Activated CD4-positive, alpha-beta memory T cell treated with anti-CD3 and anti-CD28 coated beads, Interleukin-2, amount 10 ng/mL, durations not matched to agents 7 days and 5 days (primary cell): ENCODE results near the gene OSBPL5. TPM values are rescaled to one million over a fixed set of nuclear protein-coding genes. Genes with fewer than 3 reads are reported as not detected.
"Not testable (repeated sequence)": the region's sequence is repeated elsewhere in the genome, so short reads cannot be mapped to it uniquely, and the experiment has no call there.

ENCODE experiments used
- CTCF ChIA-PET: fragments of 350-600 bp; sonication (Branson Sonifier 250); formaldehyde crosslinking; loops from one replicate; lab custom pipeline; 2021; ENCODE audit warnings: antibody characterized with exemption, inconsistent platforms; lab: Charles Lee
- POLR2A ChIA-PET: fragments of 350-600 bp; sonication (Branson Sonifier 250); formaldehyde crosslinking; loops from one replicate; lab custom pipeline; 2021; ENCODE audit warnings: antibody characterized with exemption; lab: Charles Lee
- DNase-seq: peaks from one replicate; pipeline ENCODE4 v3.0.0-alpha.2; 2020
- H3K27ac Mint-ChIP-seq: one replicate; pipeline ENCODE4 v1.8.0; 2021; ENCODE audit warnings: mild to moderate bottlenecking, mixed read lengths
- H3K27me3 Mint-ChIP-seq: one replicate; pipeline ENCODE4 v1.8.0; 2021; ENCODE audit warnings: mixed read lengths
- H3K36me3 Mint-ChIP-seq: one replicate; pipeline ENCODE4 v1.8.0; 2021; ENCODE audit warnings: low read depth, mixed read lengths
- H3K4me1 Mint-ChIP-seq: one replicate; pipeline ENCODE4 v1.8.0; 2021; ENCODE audit warnings: mixed read lengths
- H3K4me3 Mint-ChIP-seq: one replicate; pipeline ENCODE4 v1.8.0; 2021; ENCODE audit warnings: mild to moderate bottlenecking, mixed read lengths
- H3K9me3 Mint-ChIP-seq: one replicate; pipeline ENCODE4 v1.8.0; 2021; ENCODE audit warnings: mixed read lengths
- total RNA-seq, 2 experiments: library from RNA; stranded (reverse); gene quantifications; one replicate each; pipeline ENCODE4 v1.2.3, GENCODE V29; 2021

OSBPL5 gene
- total RNA-seq, 2 experiments from 2014 or later = 1.6 to 1.7 TPM

- ChIA-PET POLR2A (no interaction called here), CTCF (no interaction called here)
- Mint-ChIP-seq H3K27me3 (peaks cover 14% of the 10 kb centered on the region), H3K4me3 (no peak overlapping the region), H3K36me3 (no peaks in the 10 kb centered on the region), H3K4me1 (no peaks in the 10 kb centered on the region), H3K9me3 (no peaks in the 10 kb centered on the region), H3K27ac (no peak overlapping the region)
- no peak for DNase-seq
Measured at GRCh38 chr11:3073029-3073435, 92.1 kb downstream of the OSBPL5 start.

GRCh38 chr11:3069425-3069824, 95.7 kb downstream of the OSBPL5 start:
- H3K4me3 Mint-ChIP-seq = no peak overlapping the region
- no peak for DNase-seq
- H3K9me3 Mint-ChIP-seq = no peaks in the 10 kb centered on the region
- H3K27ac Mint-ChIP-seq = no peak overlapping the region
- no peaks in the 10 kb centered on the region for H3K4me1 Mint-ChIP-seq
- CTCF ChIA-PET = no interaction called here
- POLR2A ChIA-PET = no interaction called here
- no peaks in the 10 kb centered on the region for H3K36me3 Mint-ChIP-seq
- peaks cover 30% of the 10 kb centered on the region for H3K27me3 Mint-ChIP-seq

GRCh38 chr11:3066308-3066707, 98.8 kb downstream of the OSBPL5 start:
- CTCF ChIA-PET = not testable (repeated sequence)

GRCh38 chr11:3064709-3065108, 100.4 kb downstream of the OSBPL5 start:
- CTCF ChIA-PET = interaction anchor here (0.9 to 1.0 kb wide), 2 partner anchors 27 kb away, joined by 3 read pairs; no protein-coding TSS in a partner anchor
- H3K36me3 Mint-ChIP-seq, H3K4me3 Mint-ChIP-seq, POLR2A ChIA-PET, DNase-seq, H3K27ac Mint-ChIP-seq, H3K4me1 Mint-ChIP-seq, H3K9me3 Mint-ChIP-seq: not testable (repeated sequence)
- H3K27me3 Mint-ChIP-seq = peaks cover 36% of the 10 kb centered on the region

More at GRCh38 chr11:3066308-3066707, 98.8 kb downstream of the OSBPL5 start:
- POLR2A ChIA-PET, H3K9me3 Mint-ChIP-seq, H3K27ac Mint-ChIP-seq, H3K36me3 Mint-ChIP-seq, H3K4me1 Mint-ChIP-seq, DNase-seq, H3K4me3 Mint-ChIP-seq: not testable (repeated sequence)
- peaks cover 38% of the 10 kb centered on the region for H3K27me3 Mint-ChIP-seq

- CTCF ChIA-PET = interaction anchor here (1.6 kb wide), 1 partner anchor 28 kb away, joined by 4 read pairs; no protein-coding TSS in a partner anchor
- POLR2A ChIA-PET = not testable (repeated sequence)
Measured at GRCh38 chr11:3063876-3064275, 101.2 kb downstream of the OSBPL5 start.

GRCh38 chr11:3063432-3063831, 101.7 kb downstream of the OSBPL5 start:
- POLR2A ChIA-PET, H3K4me3 Mint-ChIP-seq, H3K4me1 Mint-ChIP-seq, H3K9me3 Mint-ChIP-seq, H3K27ac Mint-ChIP-seq, DNase-seq, H3K36me3 Mint-ChIP-seq: not testable (repeated sequence)
- peaks cover 34% of the 10 kb centered on the region for H3K27me3 Mint-ChIP-seq
- CTCF ChIA-PET = interaction anchor here (1.6 kb wide), 1 partner anchor 28 kb away, joined by 4 read pairs; no protein-coding TSS in a partner anchor

More at GRCh38 chr11:3063876-3064275, 101.2 kb downstream of the OSBPL5 start:
- not testable (repeated sequence) for H3K4me3 Mint-ChIP-seq, H3K4me1 Mint-ChIP-seq, DNase-seq, H3K9me3 Mint-ChIP-seq, H3K27ac Mint-ChIP-seq, H3K36me3 Mint-ChIP-seq
- peaks cover 34% of the 10 kb centered on the region for H3K27me3 Mint-ChIP-seq

GRCh38 chr11:3060436-3061025, 104.6 kb downstream of the OSBPL5 start:
- DNase-seq = no peak
- peaks cover 22% of the 10 kb centered on the region for H3K27me3 Mint-ChIP-seq
- no peak overlapping the region for H3K4me3 Mint-ChIP-seq
- H3K4me1 Mint-ChIP-seq = peaks cover 21% of the 10 kb centered on the region
- no peaks in the 10 kb centered on the region for H3K9me3 Mint-ChIP-seq
- no peak overlapping the region for H3K27ac Mint-ChIP-seq
- H3K36me3 Mint-ChIP-seq = peaks cover 10% of the 10 kb centered on the region
- ChIA-PET POLR2A (no interaction called here), CTCF (interaction anchor here (0.7 kb wide), 1 partner anchor 31 kb away, joined by 3 read pairs; no protein-coding TSS in a partner anchor)

GRCh38 chr11:3058753-3059664, 106.1 kb downstream of the OSBPL5 start:
- POLR2A ChIA-PET = interaction anchor here (0.9 kb wide), 1 partner anchor 10 kb away, joined by 4 read pairs; no protein-coding TSS in a partner anchor
- H3K27me3 Mint-ChIP-seq = peaks cover 12% of the 10 kb centered on the region
- no peak for DNase-seq
- no peaks in the 10 kb centered on the region for H3K9me3 Mint-ChIP-seq
- CTCF ChIA-PET = interaction anchor here (0.8 to 3.0 kb wide), 3 partner anchors 22 to 34 kb away, joined by 3 to 14 read pairs (median 3); no protein-coding TSS in a partner anchor
- peak overlapping the region; percentile 44 for H3K4me3 Mint-ChIP-seq
- peaks cover 23% of the 10 kb centered on the region for H3K36me3 Mint-ChIP-seq
- H3K27ac Mint-ChIP-seq = no peak overlapping the region
- H3K4me1 Mint-ChIP-seq = peaks cover 34% of the 10 kb centered on the region

- Mint-ChIP-seq H3K27me3 (peaks cover 4% of the 10 kb centered on the region), H3K9me3 (no peaks in the 10 kb centered on the region), H3K36me3 (peaks cover 34% of the 10 kb centered on the region), H3K27ac (peak within 1 kb of the TSS; percentile 83), H3K4me1 (peaks cover 47% of the 10 kb centered on the region), H3K4me3 (peak within 1 kb of the TSS; percentile 81)
- POLR2A ChIA-PET = interaction anchor here (0.6 to 2.0 kb wide), 15 partner anchors 8 to 321 kb away, joined by 3 to 14 read pairs (median 5); partner anchors contain the start of genes NAP1L4 and ZNF195
- CTCF ChIA-PET = interaction anchor here (0.9 to 3.0 kb wide), 4 partner anchors 20 to 67 kb away, joined by 3 to 14 read pairs (median 10); no protein-coding TSS in a partner anchor
- DNase-seq = peak; percentile 96
Measured at GRCh38 chr11:3057069-3057963, 107.8 kb downstream of the OSBPL5 start, which contains the start of gene CARS1. TSS of gene CARS1 (minus strand) at chr11:3057423. CDS start at chr11:3057367, 56 bp downstream.

GRCh38 chr11:3056296-3057068, 108.6 kb downstream of the OSBPL5 start:
- Mint-ChIP-seq H3K9me3 (no peaks in the 10 kb centered on the region), H3K4me1 (peaks cover 50% of the 10 kb centered on the region), H3K36me3 (peaks cover 37% of the 10 kb centered on the region), H3K27ac (peak overlapping the region; percentile 83), H3K27me3 (peaks cover 2% of the 10 kb centered on the region), H3K4me3 (peak overlapping the region; percentile 81)
- POLR2A ChIA-PET = interaction anchor here (0.6 to 2.0 kb wide), 13 partner anchors 8 to 322 kb away, joined by 3 to 14 read pairs (median 6); partner anchors contain the start of genes NAP1L4 and ZNF195
- CTCF ChIA-PET = interaction anchor here (0.9 to 3.0 kb wide), 4 partner anchors 19 to 67 kb away, joined by 3 to 14 read pairs (median 10); no protein-coding TSS in a partner anchor
- peak; percentile 38 for DNase-seq

GRCh38 chr11:3055891-3056290, 109.2 kb downstream of the OSBPL5 start:
- DNase-seq = no peak
- ChIA-PET POLR2A (interaction anchor here (0.6 to 2.0 kb wide), 7 partner anchors 8 to 323 kb away, joined by 3 to 14 read pairs (median 6); partner anchors contain the start of genes NAP1L4 and ZNF195), CTCF (interaction anchor here (1.8 to 2.0 kb wide), 2 partner anchors 36 to 66 kb away, joined by 7 to 12 read pairs; no protein-coding TSS in a partner anchor)
- no peaks in the 10 kb centered on the region for H3K27me3 Mint-ChIP-seq
- H3K4me3 Mint-ChIP-seq = peak overlapping the region; percentile 81
- peak overlapping the region; percentile 62 for H3K27ac Mint-ChIP-seq
- peaks cover 42% of the 10 kb centered on the region for H3K36me3 Mint-ChIP-seq
- no peaks in the 10 kb centered on the region for H3K9me3 Mint-ChIP-seq
- peaks cover 56% of the 10 kb centered on the region for H3K4me1 Mint-ChIP-seq
